SK-N-SH (cell line): Measurements from ENCODE around the gene MRNIP. TPM values are rescaled to one million over a fixed set of nuclear protein-coding genes. Genes with fewer than 3 reads are reported as not detected.

Experiments
- CTCF ChIA-PET: fragments of 300-600, 350-600 bp; formaldehyde crosslinking; extraction: SDS; loops from one replicate; lab custom pipeline; 2021; lab: Yijun Ruan, JAX
- POLR2A ChIA-PET: fragments of 350-600 bp; sonication (Branson Sonifier 250); formaldehyde crosslinking; extraction: SDS; loops from one replicate; lab custom pipeline; 2020; ENCODE audit warnings: antibody characterized with exemption, inconsistent platforms; lab: Yijun Ruan, JAX
- DNase-seq: peaks from one replicate; pipeline ENCODE4 v3.0.0; 2012
- H2AFZ ChIP-seq: fragments of 200-600 bp; sonication (generic); 2 replicates; pipeline ENCODE4 v1.8.1; 2016; ENCODE audit warnings: antibody characterized with exemption, mild to moderate bottlenecking, low read depth
- H3F3A ChIP-seq: fragments of 200-600 bp; sonication (generic); replicated peaks from 2 replicates; pipeline ENCODE3; 2016; ENCODE audit warnings: antibody characterized with exemption, mild to moderate bottlenecking; ENCODE audit not compliant: insufficient read depth
- H3K27ac ChIP-seq, 2 experiments: fragments of 200-500 bp in 1 of 2; fragments of 200-600 bp in 1 of 2; sonication (Bioruptor generic) in 1 of 2; sonication (generic), shearing (Covaris generic) in 1 of 2; 2 replicates each; pipeline versions ENCODE4 v1.5.1 to v1.6.1; 2014 to 2016; ENCODE audit warnings: low read depth in 2 of 2, inconsistent platforms in 1 of 2, low read length in 1 of 2, mild to moderate bottlenecking in 1 of 2, mixed read lengths in 1 of 2
- H3K27me3 ChIP-seq: fragments of 200-600 bp; sonication (generic), shearing (Covaris generic); 2 replicates; pipeline ENCODE4 v1.6.1; 2016; ENCODE audit warnings: mixed run types; ENCODE audit not compliant: insufficient read depth
- H3K36me3 ChIP-seq, 2 experiments: fragments of 200-500 bp in 1 of 2; fragments of 200-600 bp in 1 of 2; sonication (Bioruptor generic) in 1 of 2; sonication (generic) in 1 of 2; replicated peaks in 1 of 2; 2 replicates each; pipeline versions ENCODE3 to v1.5.1; 2014 to 2016; ENCODE audit warnings: low read length in 1 of 2, mild to moderate bottlenecking in 1 of 2; ENCODE audit not compliant: insufficient read depth in 2 of 2, control insufficient read depth in 1 of 2
- H3K4me1 ChIP-seq, 2 experiments: fragments of 200-500 bp in 1 of 2; fragments of 200-600 bp in 1 of 2; sonication (Bioruptor generic) in 1 of 2; sonication (generic), shearing (Covaris generic) in 1 of 2; 2 replicates each; pipeline versions ENCODE4 v1.5.1 to v1.6.1; 2014 to 2016; ENCODE audit warnings: low read depth in 1 of 2, low read length in 1 of 2, mixed run types in 1 of 2; ENCODE audit not compliant: insufficient read depth in 2 of 2, control insufficient read depth in 1 of 2
- H3K4me2 ChIP-seq: fragments of 200-600 bp; sonication (generic), shearing (Covaris generic); 2 replicates; pipeline ENCODE4 v1.6.1; 2017; ENCODE audit warnings: mixed run types
- H3K4me3 ChIP-seq, 2 experiments: fragments of 200-500 bp in 1 of 2; fragments of 200-600 bp in 1 of 2; sonication (Bioruptor generic) in 1 of 2; sonication (generic), shearing (Covaris generic) in 1 of 2; 2 replicates each; pipeline versions ENCODE4 v1.5.1 to v1.8.1; 2014 to 2016; ENCODE audit warnings: low read depth in 2 of 2, inconsistent platforms in 1 of 2, low read length in 1 of 2, mild to moderate bottlenecking in 1 of 2, mixed read lengths in 1 of 2, moderate library complexity in 1 of 2
- H3K79me2 ChIP-seq: fragments of 200-600 bp; sonication (generic); 2 replicates; pipeline ENCODE4 v1.8.1; 2017; ENCODE audit warnings: mild to moderate bottlenecking; ENCODE audit not compliant: insufficient read depth
- H3K9ac ChIP-seq: fragments of 200-600 bp; sonication (generic); 2 replicates; pipeline ENCODE4 v1.6.1; 2017; ENCODE audit warnings: mixed run types
- H3K9me2 ChIP-seq: fragments of 200-600 bp; sonication (generic); 2 replicates; pipeline ENCODE4 v1.6.1; 2017; ENCODE audit warnings: mixed run types
- H3K9me3 ChIP-seq: fragments of 200-600 bp; sonication (generic); 2 replicates; pipeline ENCODE4 v1.6.1; 2017; ENCODE audit warnings: mixed run types, mild to moderate bottlenecking, moderate library complexity
- H4K20me1 ChIP-seq: fragments of 200-600 bp; sonication (generic); 2 replicates; pipeline ENCODE4 v1.6.1; 2017; ENCODE audit warnings: mild to moderate bottlenecking, mixed run types; ENCODE audit not compliant: insufficient read depth
- ELF1 ChIP-seq: IDR thresholded peaks from 2 replicates; pipeline ENCODE4 v1.4.0; 2012
- EZH2phosphoT487 ChIP-seq: fragments of 200-600 bp; sonication (generic); IDR thresholded peaks from 2 replicates; pipeline ENCODE4 v1.6.1; 2017; ENCODE audit warnings: low read depth, mixed run types, mild to moderate bottlenecking, antibody characterized with exemption, moderate library complexity, borderline replicate concordance
- FOXM1 ChIP-seq: IDR thresholded peaks from 2 replicates; pipeline ENCODE4 v1.4.0; 2012; ENCODE audit warnings: low read depth, mild to moderate bottlenecking
- GABPA ChIP-seq: IDR thresholded peaks from 2 replicates; pipeline ENCODE4 v1.4.0; 2012; ENCODE audit warnings: low read depth, mild to moderate bottlenecking
- IRF3 ChIP-seq: fragments of 150-350 bp; IDR thresholded peaks from 2 replicates; pipeline ENCODE4 v1.6.1; 2016; ENCODE audit warnings: mild to moderate bottlenecking, low read depth, low read length
- NRF1 ChIP-seq: IDR thresholded peaks from 2 replicates; pipeline ENCODE4 v1.6.1; 2012; ENCODE audit warnings: low read depth, mild to moderate bottlenecking, low read length
- PBX3 ChIP-seq: IDR thresholded peaks from 2 replicates; pipeline ENCODE4; 2012
- POLR2AphosphoS5 ChIP-seq: IDR thresholded peaks from 2 replicates; pipeline ENCODE4 v1.6.1; 2012; ENCODE audit warnings: low read depth, low read length
- RAD21 ChIP-seq: IDR thresholded peaks from 2 replicates; pipeline ENCODE4 v1.6.1; 2012; ENCODE audit warnings: mild to moderate bottlenecking, low read length
- RFX5 ChIP-seq: IDR thresholded peaks from 2 replicates; pipeline ENCODE4 v1.6.1; 2012; ENCODE audit warnings: mild to moderate bottlenecking, improper control_type of control experiment, low read length
- RXRA ChIP-seq: IDR thresholded peaks from 2 replicates; pipeline ENCODE4 v1.4.0; 2012; ENCODE audit warnings: low read depth, mild to moderate bottlenecking, borderline replicate concordance
- TCF12 ChIP-seq: IDR thresholded peaks from 2 replicates; pipeline ENCODE4 v1.4.0; 2012
- TEAD4 ChIP-seq: IDR thresholded peaks from 2 replicates; pipeline ENCODE4 v1.4.0; 2012; ENCODE audit warnings: mild to moderate bottlenecking, borderline replicate concordance; ENCODE audit not compliant: insufficient read depth
- USF1 ChIP-seq: IDR thresholded peaks from 2 replicates; pipeline ENCODE4 v1.4.0; 2012; ENCODE audit warnings: low read depth, borderline replicate concordance
- USF2 ChIP-seq: fragments of 150-350 bp; IDR thresholded peaks from 2 replicates; pipeline ENCODE4 v1.6.1; 2017; ENCODE audit warnings: antibody characterized with exemption, low read length, low read depth, borderline replicate concordance
- YY1 ChIP-seq: IDR thresholded peaks from 2 replicates; pipeline ENCODE4 v1.4.0; 2012; ENCODE audit warnings: low read depth, mild to moderate bottlenecking
- ZBTB33 ChIP-seq: IDR thresholded peaks from 2 replicates; pipeline ENCODE4 v1.4.0; 2012; ENCODE audit warnings: low read depth, borderline replicate concordance
- WGBS: methylation state at CpG from one replicate; pipeline ENCODE4 v1.1.6; 2017; ENCODE audit warnings: low lambda C conversion rate; 5-methylcytosine and 5-hydroxymethylcytosine counted together
- polyA plus RNA-seq, 3 experiments: library from polyadenylated mRNA; depleted of rRNA; stranded (reverse); fragments of >200 nt; gene quantifications; 2 replicates each; pipeline ENCODE4 v1.2.3, GENCODE V29; 2012

Gene MRNIP
- polyA plus RNA-seq, 1 of the 3 experiments (the other 2 are of a cell fraction), result 32.8 TPM

GRCh38 chr5:179816796-179817469 lies 41.7 kb downstream of the MRNIP start:
- TF ChIP-seq ZBTB33 (no peak), IRF3 (no peak), RFX5 (no peak), GABPA (no peak), YY1 (no peak), ELF1 (no peak)
- H4K20me1 ChIP-seq, result peaks cover 9% of the 10 kb centered on the region
- H3K9ac ChIP-seq, result no peak overlapping the region
- H3K79me2 ChIP-seq, result peaks cover 17% of the 10 kb centered on the region
- H3K9me2 ChIP-seq, result no peaks in the 10 kb centered on the region
- peaks cover 5 to 15% of the 10 kb centered on the region in 2 experiments for H3K36me3 ChIP-seq
- DNase-seq, result no peak
- H2AFZ ChIP-seq, result no peak overlapping the region
- H3K4me3 ChIP-seq, result no peak overlapping the region
- POLR2A ChIA-PET, result no interaction called here
- peaks cover 10% of the 10 kb centered on the region for H3F3A ChIP-seq
- CTCF ChIA-PET, result no interaction called here
- H3K27ac ChIP-seq, result no peak overlapping the region
- H3K4me1 ChIP-seq, result peaks cover 14 to 27% of the 10 kb centered on the region in 2 experiments
- no peaks in the 10 kb centered on the region for H3K9me3 ChIP-seq
- H3K27me3 ChIP-seq, result no peaks in the 10 kb centered on the region
- no peak overlapping the region for H3K4me2 ChIP-seq
- 85% methylated on average over 40 of the region's 72 CpGs for WGBS

GRCh38 chr5:179816401-179816795 lies 42.2 kb downstream of the MRNIP start:
- H3K4me3 ChIP-seq, result no peak overlapping the region
- POLR2A ChIA-PET, result no interaction called here
- no peak overlapping the region for H2AFZ ChIP-seq
- no peak overlapping the region for H3K27ac ChIP-seq
- H4K20me1 ChIP-seq, result peaks cover 4% of the 10 kb centered on the region; the same call in 1 of the 2 replicates
- H3K9me3 ChIP-seq, result no peaks in the 10 kb centered on the region
- H3K79me2 ChIP-seq, result peaks cover 12% of the 10 kb centered on the region
- peaks cover 10% of the 10 kb centered on the region for H3F3A ChIP-seq
- H3K27me3 ChIP-seq, result no peaks in the 10 kb centered on the region
- peaks cover 14 to 26% of the 10 kb centered on the region in 2 experiments; a peak in 3 of 4 replicates for H3K4me1 ChIP-seq
- CTCF ChIA-PET, result no interaction called here
- no peak overlapping the region for H3K9ac ChIP-seq
- H3K4me2 ChIP-seq, result no peak overlapping the region
- 94% methylated on average over 19 of the region's 23 CpGs for WGBS
- no peak for DNase-seq
- peaks cover 5 to 15% of the 10 kb centered on the region in 2 experiments for H3K36me3 ChIP-seq
- no peaks in the 10 kb centered on the region for H3K9me2 ChIP-seq
- TF ChIP-seq FOXM1, result no peak
- TF ChIP-seq TCF12, result no peak
- TF ChIP-seq RAD21, result no peak
- no peak for TF ChIP-seq ZBTB33
- TF ChIP-seq PBX3, result no peak
- TF ChIP-seq IRF3, result no peak
- TF ChIP-seq NRF1, result no peak
- no peak for TF ChIP-seq TEAD4
- no peak for TF ChIP-seq USF1
- TF ChIP-seq USF2, result no peak
- no peak for TF ChIP-seq POLR2AphosphoS5
- TF ChIP-seq EZH2phosphoT487, result no peak
- TF ChIP-seq RXRA, result no peak
- no peak for TF ChIP-seq YY1
